ENCODE measurements around the gene RNF187. TPM values are rescaled to one million over a fixed set of nuclear protein-coding genes. Genes with fewer than 3 reads are reported as not detected.
A peak's percentile ranks its signal among the peaks of the same experiment; 100 is the strongest.

Gene RNF187
- total and polyA plus RNA-seq, 2 of the 13 experiments (the other 11 are each of a cell fraction or from before 2014, with no cell fraction given) = 41.3 to 59.4 TPM

GRCh38 chr1:228486596-228487335 is 416 bp upstream of the RNF187 start (continued):
- 0 out of 2 replicates have a peak, but pooled peaks have one; percentile 67 for TF ChIP-seq ZNF605 (CRISPR knock-in tag; IDR thresholded peaks at IDR 0.05)
- peak; percentile 97 for TF ChIP-seq ZNF256 (CRISPR knock-in tag; conservative IDR thresholded peaks at IDR 0.05)
- no peak for TF ChIP-seq LCORL (IDR thresholded peaks at IDR 0.05)
- no peak for TF ChIP-seq LCORL (CRISPR knock-in tag; IDR thresholded peaks at IDR 0.05)
- TF ChIP-seq ZNF513 (CRISPR knock-in tag; conservative IDR thresholded peaks at IDR 0.05) = no peak
- TF ChIP-seq MXD3 (CRISPR knock-in tag; IDR thresholded peaks at IDR 0.05) = peak; percentile 85
- peak; percentile 62; the same call in 1 of the 2 replicates for TF ChIP-seq TOPORS (CRISPR knock-in tag; IDR thresholded peaks at IDR 0.05)
- peak; percentile 81; the same call in 1 of the 2 replicates for TF ChIP-seq CERS6 (CRISPR knock-in tag; IDR thresholded peaks at IDR 0.05)
- TF ChIP-seq ZNF777 (CRISPR knock-in tag; IDR thresholded peaks at IDR 0.05) = peak; percentile 77
- TF ChIP-seq MXI1 (IDR thresholded peaks at IDR 0.05; ENCODE audit: borderline replicate concordance, low read depth, low read length) = no peak
- peak; percentile 62; the same call in 1 of the 2 replicates for TF ChIP-seq ZNF451 (CRISPR knock-in tag; IDR thresholded peaks at IDR 0.05)
- no peak; the same call in 1 of the 2 replicates for TF ChIP-seq ZNF335 (CRISPR knock-in tag; IDR thresholded peaks at IDR 0.05)
- TF ChIP-seq SMAD3 (CRISPR knock-in tag; IDR thresholded peaks at IDR 0.05) = peak; percentile 74; the same call in 1 of the 2 replicates
- no peak for TF ChIP-seq NCOA5 (CRISPR knock-in tag; IDR thresholded peaks at IDR 0.05)
- TF ChIP-seq MAX (IDR thresholded peaks at IDR 0.05) = peak; percentile 49
- TF ChIP-seq ZNF160 (CRISPR knock-in tag; IDR thresholded peaks at IDR 0.05) = 0 out of 2 replicates have a peak, but pooled peaks have one; percentile 77
- TF ChIP-seq MNT (IDR thresholded peaks at IDR 0.05) = no peak
- TF ChIP-seq ZNF709 (CRISPR knock-in tag; IDR thresholded peaks at IDR 0.05) = peak; percentile 93
- no peak for TF ChIP-seq CEBPG (CRISPR knock-in tag; IDR thresholded peaks at IDR 0.05)
- TF ChIP-seq MIER3 (CRISPR knock-in tag; IDR thresholded peaks at IDR 0.05; ENCODE audit: borderline replicate concordance) = peak; percentile 68; the same call in 1 of the 2 replicates
- TF ChIP-seq NFKBIZ (CRISPR knock-in tag; IDR thresholded peaks at IDR 0.05) = peak; percentile 90; the same call in 1 of the 2 replicates
- TF ChIP-seq HCFC1 (IDR thresholded peaks at IDR 0.05; ENCODE audit: low read depth, low read length) = peak; percentile 21; the same call in 1 of the 2 replicates
- TF ChIP-seq HDAC2 (CRISPR knock-in tag; IDR thresholded peaks at IDR 0.05) = peak; percentile 74
- TF ChIP-seq MXD4 (CRISPR knock-in tag; IDR thresholded peaks at IDR 0.05) = peak; percentile 85
- no peak for TF ChIP-seq DDIT3 (CRISPR knock-in tag; IDR thresholded peaks at IDR 0.05)
- TF ChIP-seq RXRA (CRISPR knock-in tag; IDR thresholded peaks at IDR 0.05) = peak; percentile 18; the same call in 1 of the 2 replicates
